CD4-positive, alpha-beta T cell treated with Interleukin-10 for 1 hour (primary cell): ENCODE measurements around the gene CSNK2A2.
A peak's percentile ranks its signal among the peaks of the same experiment; 100 is the strongest.

Source experiments
- DNase-seq: peaks from one replicate; pipeline ENCODE4 v3.0.0-alpha.2; 2020

CSNK2A2 gene

DNA sequence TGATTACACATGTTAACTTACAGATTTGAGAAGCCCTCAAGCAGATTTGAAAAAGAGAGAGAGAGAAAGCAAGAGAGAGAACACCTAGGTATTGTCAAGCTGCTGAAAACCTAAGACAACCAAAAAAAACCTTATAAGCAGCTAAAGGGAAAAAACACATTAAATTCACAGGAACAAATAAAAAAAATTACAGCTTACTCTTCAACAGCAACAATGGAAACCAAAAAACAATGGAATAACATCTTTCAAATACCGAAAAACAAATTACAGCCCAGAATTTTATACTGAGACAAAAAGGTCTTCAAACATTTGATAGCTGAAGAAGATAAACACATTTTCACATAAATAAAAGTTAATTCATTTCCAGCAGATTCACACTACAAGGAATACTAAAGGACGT is 60.3 kb downstream of the CSNK2A2 start:
- no peak for DNase-seq

DNA sequence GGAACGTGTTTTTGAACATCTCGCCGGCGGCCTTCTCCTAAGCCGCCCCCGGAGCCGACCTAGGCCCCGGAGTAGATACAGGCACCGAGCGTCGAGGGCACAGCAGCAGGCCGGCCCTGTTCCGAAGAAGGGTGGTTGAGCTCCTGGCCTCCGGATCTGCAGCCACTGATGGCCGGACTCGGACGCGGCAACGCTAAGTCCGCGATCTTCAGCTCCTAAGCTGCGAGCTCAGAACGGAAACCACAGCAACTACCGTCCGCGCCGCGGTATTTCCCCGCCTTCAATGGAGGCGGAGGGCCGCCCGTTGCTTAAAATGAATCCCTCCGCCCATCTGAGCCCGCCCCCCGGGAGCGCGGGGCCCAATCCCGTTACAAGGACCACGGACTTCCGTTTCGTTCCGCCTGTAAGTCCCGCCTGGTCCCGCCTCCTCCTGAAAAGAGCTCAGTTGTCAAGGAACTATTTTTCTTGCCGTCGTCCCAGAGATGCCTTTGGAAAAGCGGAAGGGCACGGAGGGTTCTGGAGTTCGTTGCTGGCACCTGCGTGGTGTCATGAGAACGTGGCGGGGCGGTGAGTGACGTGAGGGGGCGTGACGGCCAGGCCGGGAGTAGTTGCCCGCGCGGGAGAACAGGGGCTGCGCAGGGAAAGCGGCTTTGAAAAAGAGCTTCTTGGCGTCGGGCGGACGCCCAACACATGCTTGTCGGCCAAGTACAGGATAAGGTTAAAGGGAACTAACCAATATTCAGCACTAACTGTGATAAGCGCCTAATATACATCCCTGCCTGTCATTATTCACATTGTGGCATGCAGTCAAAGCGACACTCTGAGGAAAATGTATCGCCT is 68.6 kb downstream of the CSNK2A2 start, which contains the start of gene CFAP20:
Gene CFAP20 (minus strand): TSS at position 285 of the 840 bp plus-strand sequence. CDS start 266 bp downstream, at position 19.
- peak; percentile 98 for DNase-seq

DNA sequence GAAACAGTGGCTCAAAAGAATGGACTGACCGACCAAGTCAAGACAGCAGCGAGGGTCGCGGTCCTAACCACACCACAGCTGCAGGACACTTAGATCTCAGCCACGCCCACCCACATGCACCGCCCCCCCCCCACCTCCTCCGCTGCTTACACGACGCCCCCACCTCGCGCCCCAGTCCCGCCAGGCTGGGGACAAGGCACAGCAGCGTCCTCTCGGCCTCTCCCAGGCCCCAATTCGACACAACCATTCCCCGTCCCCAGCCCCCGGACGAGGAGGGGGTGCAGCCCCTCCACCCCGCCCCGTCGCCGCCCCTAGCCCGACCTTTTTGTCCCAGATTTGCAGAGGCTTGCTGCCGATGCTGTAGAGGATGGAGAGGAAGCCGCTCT is 69.2 kb downstream of the CSNK2A2 start:
- DNase-seq: no peak

DNA sequence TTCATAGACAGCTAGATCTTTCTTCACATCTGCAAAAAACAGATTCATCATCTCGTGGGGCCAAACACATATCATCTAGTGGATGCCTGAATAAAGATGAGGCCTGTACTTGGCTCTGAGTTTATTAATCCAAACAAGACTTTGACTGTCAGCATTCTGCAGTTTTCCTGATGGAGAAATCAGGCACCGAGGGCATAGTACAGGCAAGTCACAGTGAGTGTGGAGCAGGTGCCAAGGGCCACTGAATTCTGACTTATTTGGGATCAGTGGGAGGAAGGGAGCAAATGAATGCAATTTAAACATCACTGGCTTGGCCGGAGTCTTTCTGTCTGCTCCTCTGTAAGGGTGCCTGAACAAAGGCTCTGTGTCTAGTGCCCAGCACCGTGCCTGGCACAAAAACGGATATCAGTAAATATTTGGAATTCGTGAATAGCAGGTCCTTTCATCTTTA is 69.7 kb downstream of the CSNK2A2 start:
- peak; percentile 16 for DNase-seq

DNA sequence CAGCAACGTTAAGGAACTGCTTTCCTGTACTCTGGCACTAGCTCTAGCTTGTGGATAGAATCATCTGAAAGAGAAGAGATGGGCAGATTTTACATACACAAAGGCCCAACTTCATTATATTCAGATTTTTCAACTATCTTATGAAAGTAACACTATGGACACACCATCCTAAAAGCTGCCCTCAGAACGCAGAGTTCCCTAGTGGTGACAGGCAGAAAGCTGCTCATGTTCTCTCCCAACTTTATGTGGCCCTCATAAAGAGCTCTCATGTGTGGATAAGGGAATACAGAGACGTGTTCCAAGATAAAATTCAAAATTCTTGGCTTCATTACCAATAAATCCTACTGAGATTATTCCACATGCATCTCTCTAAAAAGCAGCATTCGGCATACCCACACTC is 70.3 kb downstream of the CSNK2A2 start:
- DNase-seq: peak; percentile 24

DNA sequence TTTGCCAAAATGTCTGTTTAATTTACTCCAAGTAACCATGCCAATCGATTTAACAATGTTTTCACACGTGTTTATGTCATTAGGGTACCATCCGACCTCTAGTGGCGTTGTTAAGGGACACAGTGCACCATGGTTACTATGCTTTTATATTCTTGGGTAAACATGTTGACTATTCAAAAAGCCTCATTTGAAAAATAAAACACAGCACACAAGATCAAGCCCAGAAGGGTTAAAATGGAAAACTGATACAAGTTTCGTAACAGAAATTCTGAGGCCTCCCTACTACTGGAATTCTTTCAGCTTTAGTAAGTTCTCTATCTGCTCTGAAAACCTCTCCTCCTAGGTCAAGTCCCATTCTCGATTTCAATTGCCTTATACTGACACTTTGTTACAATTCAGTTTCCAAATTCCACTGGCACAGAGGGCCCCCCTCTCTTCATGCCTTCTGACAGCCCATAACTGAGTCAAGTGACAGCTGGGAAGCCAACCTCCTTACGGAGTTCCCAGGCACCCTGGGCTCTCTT is 70.8 kb downstream of the CSNK2A2 start:
- DNase-seq: peak; percentile 79

DNA sequence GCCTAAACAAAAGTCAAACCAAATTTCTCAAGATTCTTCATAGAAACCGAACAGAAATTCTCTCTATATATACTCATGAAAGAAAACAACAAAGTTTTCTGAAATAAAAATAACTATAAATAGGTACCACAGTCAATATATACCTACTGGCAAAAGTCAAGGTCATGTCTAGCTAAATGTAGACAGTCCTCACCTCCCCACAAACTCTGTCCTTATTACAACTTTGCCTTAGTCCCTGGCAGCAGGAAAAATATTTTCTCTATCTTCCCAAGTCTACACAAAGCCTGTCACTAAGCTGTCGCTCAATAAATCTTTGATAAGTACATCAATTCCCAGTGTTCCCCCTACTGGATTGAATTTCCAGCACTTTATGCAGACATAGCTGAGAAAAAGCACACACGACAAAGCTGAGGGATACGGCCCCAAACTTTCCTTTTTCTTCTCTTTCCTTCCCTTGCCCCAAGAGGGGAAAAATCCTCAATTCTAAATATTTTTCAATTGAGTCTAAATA is 71.4 kb downstream of the CSNK2A2 start:
- DNase-seq: no peak

DNA sequence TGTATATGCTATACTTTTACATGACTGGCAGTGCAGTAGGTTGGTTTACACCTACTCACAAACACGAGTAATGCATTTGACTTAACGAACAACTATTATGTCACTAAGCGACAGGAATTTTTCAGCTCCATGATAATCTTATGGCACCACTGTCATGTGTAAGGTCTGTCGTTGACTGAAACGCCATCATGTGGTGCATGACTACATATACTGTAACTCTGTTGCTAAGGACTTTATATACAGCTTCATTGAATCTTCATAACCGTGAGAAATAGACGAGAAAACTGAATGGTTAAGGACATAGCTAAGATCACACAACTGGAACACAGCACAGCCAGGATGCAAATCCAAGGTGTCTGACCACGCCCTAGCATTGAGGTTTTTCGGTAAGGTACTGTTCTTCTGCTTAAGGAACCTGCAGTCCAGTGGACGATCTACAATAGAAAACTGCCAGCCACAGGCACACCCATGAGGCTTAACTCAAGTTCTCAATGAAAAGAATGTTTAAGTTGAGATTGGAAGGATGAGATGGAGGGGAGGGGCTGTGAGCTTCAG is 72.0 kb downstream of the CSNK2A2 start:
- peak; percentile 12 for DNase-seq

DNA sequence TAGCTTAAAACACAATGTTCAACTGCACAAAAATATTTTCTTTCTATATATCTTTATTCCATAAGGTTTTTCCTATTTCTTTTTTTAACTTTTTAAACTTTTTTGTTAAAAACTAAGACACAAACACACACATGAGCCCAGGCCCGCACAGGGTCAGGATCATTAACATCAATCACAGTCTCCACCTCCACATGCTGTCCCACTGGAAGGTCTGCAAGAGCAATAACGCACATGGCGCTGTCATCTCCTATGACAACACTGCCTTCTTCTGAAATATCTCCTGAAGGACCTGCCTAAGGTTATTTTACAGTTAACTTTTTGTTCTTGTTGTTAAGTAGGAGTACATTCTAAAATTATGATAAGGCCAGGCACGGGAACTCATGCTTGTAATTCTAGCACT is 72.9 kb downstream of the CSNK2A2 start:
- no peak for DNase-seq

DNA sequence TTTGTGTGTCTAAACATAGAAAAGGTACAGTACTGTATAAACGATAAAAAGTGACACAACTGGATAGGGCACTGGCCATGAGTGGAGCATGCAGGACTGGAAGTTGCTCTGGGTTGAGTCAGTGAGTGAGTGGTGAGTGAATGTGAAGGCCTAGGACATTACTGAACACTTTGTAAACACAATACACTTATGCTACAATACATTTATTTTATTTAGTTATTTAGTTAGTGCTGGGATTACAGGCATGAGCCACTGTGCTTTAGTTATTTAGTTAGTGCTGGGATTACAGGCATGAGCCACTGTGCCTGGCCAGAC is 73.3 kb downstream of the CSNK2A2 start:
- no peak for DNase-seq

DNA sequence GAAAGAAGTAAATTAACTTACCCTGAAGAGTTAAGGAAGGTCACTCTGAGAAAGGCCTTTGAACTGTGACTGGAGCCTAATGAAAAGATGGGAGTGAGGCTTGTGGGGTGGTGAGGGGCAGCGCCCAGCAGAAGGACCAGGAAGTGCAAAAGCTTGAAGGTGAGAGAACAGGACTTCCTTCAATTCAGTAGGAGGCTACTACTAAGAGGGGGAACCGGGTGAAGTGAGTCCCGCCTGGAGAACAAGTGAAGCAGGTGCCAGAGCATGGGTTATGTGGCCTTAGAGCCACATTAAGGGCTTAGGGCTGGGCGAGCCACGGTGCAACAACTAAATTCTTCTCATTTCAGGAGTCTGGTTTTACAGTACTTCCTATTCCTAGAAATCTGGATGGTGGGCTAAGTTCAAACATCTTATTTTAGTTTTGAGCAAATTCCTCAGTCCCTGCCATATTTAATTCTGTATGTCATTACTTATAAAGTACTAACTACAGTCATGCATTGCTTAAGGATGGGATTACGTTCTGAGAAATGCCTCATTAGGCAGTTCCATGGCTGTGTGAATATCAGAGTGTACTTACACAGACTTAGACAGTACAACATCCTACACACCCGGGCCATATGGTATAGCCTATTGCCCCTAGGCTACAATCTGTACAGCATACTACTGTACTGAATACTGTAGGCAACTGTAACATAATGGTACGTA is 73.9 kb downstream of the CSNK2A2 start:
- DNase-seq: no peak

DNA sequence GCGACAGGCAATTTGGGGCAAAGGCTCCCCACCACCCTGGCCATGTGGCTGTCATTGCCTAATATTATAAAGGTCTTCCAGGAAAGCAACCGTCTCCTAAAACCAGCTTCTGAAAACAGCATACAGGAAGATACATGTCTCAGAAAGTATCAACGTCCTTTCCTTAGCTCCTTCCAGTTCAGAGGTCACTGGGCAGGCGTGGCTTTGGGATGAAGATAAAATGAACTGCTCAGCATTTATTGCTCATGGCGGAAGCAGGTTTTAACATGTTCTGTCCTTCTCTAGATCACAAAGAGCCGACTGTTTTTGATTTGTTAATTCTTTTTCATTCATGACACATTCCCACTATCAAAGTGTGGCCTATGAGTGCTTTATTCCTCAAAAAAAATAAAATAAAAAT is 76.8 kb downstream of the CSNK2A2 start:
- DNase-seq: no peak

DNA sequence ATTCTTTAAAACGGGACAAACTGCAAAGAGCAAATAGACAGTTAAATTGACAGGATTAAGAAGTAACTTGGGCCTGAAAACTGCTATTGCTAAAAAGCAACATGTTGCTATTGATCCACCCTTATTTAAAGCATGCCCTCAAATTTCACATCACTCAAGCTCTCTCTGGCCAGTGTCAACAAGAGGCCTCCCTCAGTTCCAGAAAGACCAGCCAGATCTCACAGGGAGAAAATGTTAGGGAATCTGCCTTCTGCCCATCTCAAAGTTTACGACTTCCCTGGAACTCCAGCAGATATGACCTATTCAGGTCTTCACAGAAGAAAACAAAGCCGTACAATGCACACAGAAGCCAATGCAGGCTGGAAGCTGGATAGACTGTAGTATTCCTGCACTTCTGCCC is 77.7 kb downstream of the CSNK2A2 start:
- no peak for DNase-seq

DNA sequence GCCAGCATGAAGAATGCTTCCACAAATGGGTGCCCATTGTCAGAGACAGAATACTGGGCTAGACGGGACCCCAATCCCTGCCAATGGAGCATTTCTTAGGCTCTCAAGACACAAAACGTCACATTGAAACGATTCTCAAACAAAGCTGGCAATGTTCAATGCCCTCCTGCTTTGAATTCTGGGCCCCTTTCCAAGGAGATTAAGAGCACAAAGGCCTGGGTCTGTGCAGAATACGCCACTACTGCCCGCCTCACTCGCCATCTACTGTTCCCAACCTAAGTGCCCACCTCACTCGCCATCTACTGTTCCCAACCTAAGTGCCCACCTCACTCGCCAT is 78.4 kb downstream of the CSNK2A2 start:
- DNase-seq: no peak

DNA sequence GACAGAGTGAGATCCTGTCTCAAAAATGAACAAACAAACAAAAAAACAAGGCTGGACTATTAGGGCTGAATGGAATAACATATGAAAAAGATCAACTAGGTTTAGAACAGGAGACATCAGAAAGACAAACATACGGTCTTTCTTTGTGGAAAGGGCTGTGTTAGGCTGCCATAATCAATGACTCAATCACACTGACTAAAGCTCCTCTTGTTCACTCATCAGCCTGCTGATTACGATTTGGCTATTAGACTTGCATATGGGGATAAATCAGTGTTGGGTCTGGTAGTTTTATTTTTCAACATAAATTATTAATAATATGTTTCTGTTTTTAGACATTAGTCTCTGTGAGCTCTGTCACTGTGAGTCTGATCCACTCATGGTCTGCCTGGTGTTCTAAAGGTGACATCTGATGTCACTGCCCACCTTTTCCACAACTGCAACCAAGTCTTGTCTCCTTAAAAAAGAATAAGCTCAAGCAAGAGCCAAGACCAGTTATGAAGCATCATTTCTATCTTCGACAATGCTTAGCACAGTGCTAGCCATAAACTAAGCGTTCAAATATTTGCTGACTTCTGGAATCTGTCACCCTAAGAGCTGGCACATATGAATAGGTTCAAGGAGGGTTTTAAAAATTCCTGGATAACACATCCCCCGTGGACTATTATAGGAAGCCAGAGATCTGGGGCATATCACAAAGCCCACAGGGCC is 79.0 kb downstream of the CSNK2A2 start:
- DNase-seq: no peak

DNA sequence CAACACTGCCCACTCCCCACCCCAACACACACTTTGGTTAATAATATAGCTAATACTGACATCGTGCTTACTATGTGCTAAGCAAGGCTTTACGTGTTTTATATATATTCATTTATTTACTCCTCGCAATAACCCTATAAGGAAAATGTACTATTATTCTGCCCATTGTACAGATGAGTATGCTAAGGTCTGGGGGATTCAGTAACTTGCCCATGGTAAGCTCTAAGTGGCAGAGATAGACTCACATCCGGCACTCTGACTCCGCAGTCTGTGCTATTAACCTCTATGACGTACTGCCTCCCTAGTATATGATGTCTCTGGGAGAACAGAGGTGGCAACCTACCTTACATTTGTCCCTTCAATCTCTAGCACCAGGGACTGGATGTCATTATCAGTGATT is 81.4 kb downstream of the CSNK2A2 start:
- no peak for DNase-seq

DNA sequence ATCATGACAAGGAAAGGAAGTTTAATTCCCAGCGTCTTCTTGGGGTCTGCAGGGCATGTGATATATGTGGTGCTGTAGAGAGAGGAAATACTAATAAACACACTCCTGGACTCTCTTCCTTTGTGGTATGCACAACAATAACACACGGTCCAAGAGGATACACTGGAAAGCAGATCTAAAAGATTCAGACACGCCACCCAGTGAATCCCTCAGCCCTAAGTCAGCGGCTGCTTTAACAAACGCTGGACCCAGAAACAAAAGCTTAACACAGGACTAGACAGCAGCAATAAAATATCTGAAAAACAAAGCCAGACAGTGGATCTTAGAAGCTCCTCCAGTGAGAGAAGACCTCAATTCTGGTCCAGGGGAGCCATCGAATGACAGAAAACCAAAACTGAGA is 81.8 kb downstream of the CSNK2A2 start:
- DNase-seq: no peak

DNA sequence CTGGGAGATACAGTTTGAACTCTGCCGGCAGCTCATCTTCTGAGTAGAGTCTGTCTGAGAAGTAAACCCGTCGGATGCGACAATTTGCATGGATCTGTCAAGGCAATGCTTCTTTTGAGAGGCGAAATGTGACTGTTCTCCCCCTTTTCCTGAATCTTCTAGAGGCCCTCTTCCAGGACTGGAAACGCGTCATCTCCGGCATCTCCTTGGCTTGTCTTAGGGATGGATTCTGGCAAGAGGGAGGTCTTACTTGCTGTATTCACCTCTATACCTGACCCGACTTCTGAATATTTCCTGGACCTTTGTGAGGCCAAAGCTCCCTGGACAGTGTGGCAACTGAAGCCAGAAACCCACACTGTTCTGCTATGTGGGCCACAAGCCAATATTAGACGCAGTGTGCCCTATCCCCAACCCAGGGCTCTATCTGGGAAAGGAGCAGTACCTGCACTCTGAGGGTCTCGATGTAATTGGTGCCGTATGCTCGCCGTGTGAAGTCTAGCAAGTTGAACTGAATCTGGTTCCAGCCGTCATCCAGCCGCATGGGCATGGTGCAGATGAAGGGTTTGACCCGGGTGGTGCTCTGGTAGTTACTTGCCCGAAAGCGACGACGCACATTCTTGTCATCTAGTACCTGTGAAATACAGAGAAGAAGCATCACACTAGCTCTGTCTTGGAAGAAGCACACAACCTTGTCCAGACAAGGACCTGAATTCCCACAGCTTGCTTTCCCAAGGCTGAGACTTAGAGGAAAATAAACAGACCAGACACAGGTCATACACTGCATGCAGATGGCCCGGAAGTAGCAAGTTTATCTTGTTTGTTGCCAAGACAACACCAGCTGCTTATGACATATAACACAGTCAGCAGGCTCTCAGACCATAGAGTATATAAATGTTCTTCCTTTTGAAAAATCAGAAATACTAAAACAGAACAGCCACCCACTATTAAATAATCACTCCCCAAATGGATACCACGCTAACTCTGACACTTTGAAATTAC is 82.8 kb downstream of the CSNK2A2 start:
- no peak for DNase-seq

DNA sequence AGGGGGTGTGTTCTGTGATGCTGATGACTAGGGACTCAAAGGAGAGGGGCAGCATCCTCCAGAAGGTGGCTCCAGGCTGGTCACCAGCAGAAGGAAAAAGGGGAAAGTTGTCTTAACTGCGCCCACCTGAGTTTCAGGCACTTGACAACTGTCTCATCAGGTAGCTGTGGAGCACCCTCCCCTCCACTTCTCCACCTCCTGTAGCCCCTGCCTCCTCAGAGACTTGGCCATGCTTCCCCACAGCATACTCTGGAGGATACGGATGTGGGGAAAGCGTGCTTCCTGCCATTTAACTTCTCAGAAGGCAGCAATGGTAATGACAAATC is 86.6 kb downstream of the CSNK2A2 start:
- DNase-seq: no peak

DNA sequence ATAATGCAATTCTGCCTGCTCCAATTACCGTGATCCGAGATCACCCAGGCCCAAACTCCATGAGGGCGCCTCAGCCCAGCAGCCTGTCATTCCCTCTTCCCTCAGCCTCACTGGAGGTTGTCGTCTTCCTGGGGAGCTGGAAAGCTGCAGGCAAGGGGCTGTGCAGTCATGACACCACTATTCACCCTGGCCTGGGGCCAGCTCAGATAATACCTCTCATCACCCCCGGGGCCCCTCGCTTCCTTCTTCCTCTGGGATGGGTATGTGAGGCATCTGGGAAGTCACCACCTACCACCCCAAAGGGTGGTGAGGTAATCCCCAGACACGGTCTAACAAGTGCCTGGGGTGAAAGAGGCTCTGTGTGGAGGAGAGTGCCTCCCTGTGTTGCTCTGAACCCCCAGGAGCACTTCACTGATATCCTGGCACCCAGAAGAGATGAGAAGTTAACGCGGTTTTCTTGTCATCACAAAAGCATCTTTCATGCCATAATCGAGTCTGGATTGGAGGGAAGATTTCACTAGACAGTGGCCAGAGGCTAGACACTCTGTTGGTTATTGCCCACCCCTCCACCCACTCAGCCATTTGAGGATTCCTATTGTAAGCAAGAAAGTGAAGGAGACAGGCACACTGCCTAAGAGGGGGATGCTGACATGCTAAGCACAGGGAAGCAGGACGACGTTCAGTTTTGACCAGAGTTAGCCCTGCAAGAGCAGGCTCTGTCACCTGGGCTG is 87.2 kb downstream of the CSNK2A2 start:
- no peak for DNase-seq

DNA sequence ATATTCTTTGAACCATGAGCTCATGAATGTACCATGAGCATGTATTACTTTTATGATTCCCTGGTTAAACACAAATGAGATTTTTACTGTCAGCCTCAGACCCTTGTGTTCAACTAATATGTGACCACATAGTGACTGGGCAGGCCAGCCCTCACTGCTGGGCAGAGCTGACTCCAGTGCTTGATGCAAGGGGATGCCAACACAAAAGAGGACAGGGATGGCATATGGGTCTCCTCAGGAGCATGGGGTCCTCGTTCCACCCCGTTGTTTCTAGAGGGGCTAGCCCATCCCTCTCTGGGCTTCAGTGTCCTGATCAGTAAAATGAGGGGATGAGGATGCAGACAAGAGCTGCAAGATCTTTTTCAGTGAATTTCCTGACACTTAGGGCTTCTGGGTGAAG is 88.0 kb downstream of the CSNK2A2 start:
- DNase-seq: no peak
